ENCODE measurements around the gene PIK3R3.

The PIK3R3 gene

GRCh38 chr1:46020010-46020409, 112.4 kb downstream of the PIK3R3 start:
- no peak for ATAC-seq
- no peaks in the 10 kb centered on the region for H3K9me3 Mint-ChIP-seq

GRCh38 chr1:46019348-46019747, 113.1 kb downstream of the PIK3R3 start:
- Mint-ChIP-seq H3K4me3 (no peak overlapping the region), H3K4me1 (no peaks in the 10 kb centered on the region), H3K9me3 (no peaks in the 10 kb centered on the region), H3K27me3 (no peaks in the 10 kb centered on the region), H3K36me3 (ENCODE audit: low read depth) (peaks cover 6% of the 10 kb centered on the region), H3K27ac (no peak overlapping the region)
- ATAC-seq (no peak), DNase-seq (no peak)

More at GRCh38 chr1:46020010-46020409, 112.4 kb downstream of the PIK3R3 start:
- Mint-ChIP-seq H3K27me3 (no peaks in the 10 kb centered on the region), H3K4me3 (no peak overlapping the region), H3K36me3 (ENCODE audit: low read depth) (peaks cover 9% of the 10 kb centered on the region), H3K27ac (no peak overlapping the region), H3K4me1 (no peaks in the 10 kb centered on the region)
- no peak for DNase-seq

- DNase-seq (no peak), ATAC-seq (no peak)
- H3K27ac Mint-ChIP-seq, result no peak overlapping the region
- H3K4me3 Mint-ChIP-seq, result no peak overlapping the region
- peaks cover 10% of the 10 kb centered on the region for H3K36me3 Mint-ChIP-seq (ENCODE audit: low read depth)
- H3K9me3 Mint-ChIP-seq, result no peaks in the 10 kb centered on the region
- no peaks in the 10 kb centered on the region for H3K27me3 Mint-ChIP-seq
- no peaks in the 10 kb centered on the region for H3K4me1 Mint-ChIP-seq
Measured at GRCh38 chr1:46017876-46018503, 114.4 kb downstream of the PIK3R3 start.

- ATAC-seq, result no peak
- Mint-ChIP-seq H3K4me3 (no peak overlapping the region), H3K9me3 (no peaks in the 10 kb centered on the region), H3K27ac (no peak overlapping the region), H3K27me3 (no peaks in the 10 kb centered on the region), H3K4me1 (no peaks in the 10 kb centered on the region), H3K36me3 (ENCODE audit: low read depth) (peaks cover 21% of the 10 kb centered on the region)
- no peak for DNase-seq
Measured at GRCh38 chr1:46013581-46013980, 118.8 kb downstream of the PIK3R3 start.

- Mint-ChIP-seq H3K27ac (no peak overlapping the region), H3K9me3 (no peaks in the 10 kb centered on the region), H3K4me3 (no peak overlapping the region), H3K27me3 (no peaks in the 10 kb centered on the region), H3K36me3 (ENCODE audit: low read depth) (peaks cover 27% of the 10 kb centered on the region), H3K4me1 (no peaks in the 10 kb centered on the region)
- no peak for ATAC-seq
- DNase-seq, result no peak
Measured at GRCh38 chr1:46012236-46012635, 120.2 kb downstream of the PIK3R3 start.

GRCh38 chr1:46011121-46011695, 121.2 kb downstream of the PIK3R3 start:
- ATAC-seq, result no peak
- no peaks in the 10 kb centered on the region for H3K27me3 Mint-ChIP-seq
- no peaks in the 10 kb centered on the region for H3K4me1 Mint-ChIP-seq

GRCh38 chr1:46010611-46011010, 121.8 kb downstream of the PIK3R3 start:
- no peaks in the 10 kb centered on the region for H3K4me1 Mint-ChIP-seq
- no peak overlapping the region for H3K27ac Mint-ChIP-seq
- H3K9me3 Mint-ChIP-seq, result no peaks in the 10 kb centered on the region
- ATAC-seq (no peak), DNase-seq (no peak)
- H3K4me3 Mint-ChIP-seq, result no peak overlapping the region
- peaks cover 31% of the 10 kb centered on the region for H3K36me3 Mint-ChIP-seq (ENCODE audit: low read depth)
- no peaks in the 10 kb centered on the region for H3K27me3 Mint-ChIP-seq

More at GRCh38 chr1:46011121-46011695, 121.2 kb downstream of the PIK3R3 start:
- H3K4me3 Mint-ChIP-seq, result no peak overlapping the region
- DNase-seq, result no peak
- H3K9me3 Mint-ChIP-seq, result no peaks in the 10 kb centered on the region
- peaks cover 31% of the 10 kb centered on the region for H3K36me3 Mint-ChIP-seq (ENCODE audit: low read depth)
- H3K27ac Mint-ChIP-seq, result no peak overlapping the region

- Mint-ChIP-seq H3K36me3 (ENCODE audit: low read depth) (peaks cover 30% of the 10 kb centered on the region), H3K9me3 (no peaks in the 10 kb centered on the region), H3K27me3 (no peaks in the 10 kb centered on the region), H3K27ac (no peak overlapping the region), H3K4me3 (no peak overlapping the region), H3K4me1 (no peaks in the 10 kb centered on the region)
- ATAC-seq (no peak), DNase-seq (no peak)
Measured at GRCh38 chr1:46008585-46008984, 123.8 kb downstream of the PIK3R3 start.

GRCh38 chr1:46005594-46005993, 126.8 kb downstream of the PIK3R3 start:
- Mint-ChIP-seq H3K4me3 (no peak overlapping the region), H3K27me3 (no peaks in the 10 kb centered on the region), H3K36me3 (ENCODE audit: low read depth) (peaks cover 23% of the 10 kb centered on the region), H3K4me1 (no peaks in the 10 kb centered on the region), H3K27ac (no peak overlapping the region), H3K9me3 (no peaks in the 10 kb centered on the region)
- ATAC-seq, result no peak
- DNase-seq, result no peak

GRCh38 chr1:46004492-46004891, 127.9 kb downstream of the PIK3R3 start:
- Mint-ChIP-seq H3K4me3 (no peak overlapping the region), H3K36me3 (ENCODE audit: low read depth) (peaks cover 15% of the 10 kb centered on the region), H3K27ac (no peak overlapping the region), H3K9me3 (no peaks in the 10 kb centered on the region), H3K27me3 (no peaks in the 10 kb centered on the region), H3K4me1 (no peaks in the 10 kb centered on the region)
- ATAC-seq, result no peak
- DNase-seq, result no peak

- Mint-ChIP-seq H3K27ac (no peak overlapping the region), H3K9me3 (no peaks in the 10 kb centered on the region), H3K36me3 (ENCODE audit: low read depth) (peaks cover 11% of the 10 kb centered on the region), H3K27me3 (no peaks in the 10 kb centered on the region), H3K4me3 (no peak overlapping the region), H3K4me1 (no peaks in the 10 kb centered on the region)
- DNase-seq (no peak), ATAC-seq (no peak)
Measured at GRCh38 chr1:46003315-46003714, 129.1 kb downstream of the PIK3R3 start.

GRCh38 chr1:46002551-46003150, 129.8 kb downstream of the PIK3R3 start:
- ATAC-seq (no peak), DNase-seq (no peak)
- H3K27me3 Mint-ChIP-seq, result no peaks in the 10 kb centered on the region
- H3K36me3 Mint-ChIP-seq (ENCODE audit: low read depth), result peaks cover 10% of the 10 kb centered on the region
- no peak overlapping the region for H3K27ac Mint-ChIP-seq
- H3K4me3 Mint-ChIP-seq, result no peak overlapping the region
- H3K4me1 Mint-ChIP-seq, result no peaks in the 10 kb centered on the region
- no peaks in the 10 kb centered on the region for H3K9me3 Mint-ChIP-seq

- no peaks in the 10 kb centered on the region for H3K27me3 Mint-ChIP-seq
- no peaks in the 10 kb centered on the region for H3K9me3 Mint-ChIP-seq
- ATAC-seq (no peak), DNase-seq (no peak)
- H3K4me1 Mint-ChIP-seq, result no peaks in the 10 kb centered on the region
- H3K27ac Mint-ChIP-seq, result no peak overlapping the region
- H3K36me3 Mint-ChIP-seq (ENCODE audit: low read depth), result peaks cover 3% of the 10 kb centered on the region
- no peak overlapping the region for H3K4me3 Mint-ChIP-seq
Measured at GRCh38 chr1:46001081-46001785, 131.2 kb downstream of the PIK3R3 start.

- DNase-seq (no peak), ATAC-seq (no peak)
- H3K4me1 Mint-ChIP-seq, result no peaks in the 10 kb centered on the region
- no peak overlapping the region for H3K27ac Mint-ChIP-seq
- peaks cover 3% of the 10 kb centered on the region for H3K36me3 Mint-ChIP-seq (ENCODE audit: low read depth)
- H3K27me3 Mint-ChIP-seq, result no peaks in the 10 kb centered on the region
- H3K9me3 Mint-ChIP-seq, result no peaks in the 10 kb centered on the region
- H3K4me3 Mint-ChIP-seq, result no peak overlapping the region
Measured at GRCh38 chr1:45999507-45999906, 132.9 kb downstream of the PIK3R3 start.

Data from activated naive CD8-positive, alpha-beta T cell treated with anti-CD3 and anti-CD28 coated beads, Interleukin-2, amount 50 U/mL, for 24 hours (primary cell).